Erythroblast (primary cell): ENCODE results near the gene ESYT3.

Experiments
- GATA1 ChIP-seq: IDR thresholded peaks from 2 replicates; pipeline ENCODE4 v1.6.1; 2011; ENCODE audit warnings: low read depth, mild to moderate bottlenecking, control low read depth, low read length, moderate library complexity
- POLR2A ChIP-seq: IDR thresholded peaks from 2 replicates; pipeline ENCODE4 v1.6.1; 2011; ENCODE audit warnings: mild to moderate bottlenecking, low read length

- TF ChIP-seq POLR2A = no peak
- no peak for TF ChIP-seq GATA1
Observed at GRCh38 chr3:138429665-138430064, 4.8 kb upstream of the ESYT3 start.
